HG03439 (cell line): ENCODE results near the gene SPON1.
"Not testable (repeated sequence)": the region's sequence is repeated elsewhere in the genome, so short reads cannot be mapped to it uniquely, and the experiment has no call there.

Source experiments
- ATAC-seq: cut with Tn5 transposase; IDR thresholded peaks from one replicate; pipeline ENCODE4 v1.9.1; 2021; ENCODE audit warnings: mild to moderate bottlenecking, moderate library complexity; ENCODE audit not compliant: unreplicated experiment

SPON1 gene

GRCh38 chr11:13962562-13963168 lies at the start of gene SPON1:
Gene SPON1, plus strand, starts transcription at chr11:13962723. Its CDS starts 182 bp downstream, at chr11:13962905.
- ATAC-seq, result no peak

- no peak for ATAC-seq
Observed at GRCh38 chr11:13917264-13917663, 45.3 kb upstream of the SPON1 start.

DNA sequence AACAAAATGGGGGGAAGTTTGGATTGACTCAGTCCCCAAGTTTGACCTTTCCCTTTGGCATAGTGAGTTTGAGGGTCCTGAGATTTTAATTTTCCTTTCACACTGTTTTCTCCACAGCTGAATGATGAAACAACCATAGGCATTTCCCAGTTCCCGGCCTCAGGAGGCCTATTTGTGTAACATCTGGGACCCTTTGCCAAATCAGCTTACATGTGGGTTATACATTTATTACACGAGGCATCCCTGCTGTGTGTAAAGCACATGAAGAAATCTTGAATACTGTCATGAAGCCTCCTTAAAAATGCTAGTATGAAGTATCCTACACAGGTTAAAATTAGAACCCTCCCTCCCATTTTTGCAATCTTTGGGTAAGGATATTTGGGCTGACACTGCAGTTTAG lies 44.6 kb upstream of the SPON1 start:
- no peak for ATAC-seq

GRCh38 chr11:13920756-13921155 lies 41.8 kb upstream of the SPON1 start:
- ATAC-seq, result no peak

- no peak for ATAC-seq
Observed at GRCh38 chr11:13921545-13921944, 41.0 kb upstream of the SPON1 start.

- ATAC-seq, result no peak
Observed at GRCh38 chr11:13923182-13923581, 39.3 kb upstream of the SPON1 start.

DNA sequence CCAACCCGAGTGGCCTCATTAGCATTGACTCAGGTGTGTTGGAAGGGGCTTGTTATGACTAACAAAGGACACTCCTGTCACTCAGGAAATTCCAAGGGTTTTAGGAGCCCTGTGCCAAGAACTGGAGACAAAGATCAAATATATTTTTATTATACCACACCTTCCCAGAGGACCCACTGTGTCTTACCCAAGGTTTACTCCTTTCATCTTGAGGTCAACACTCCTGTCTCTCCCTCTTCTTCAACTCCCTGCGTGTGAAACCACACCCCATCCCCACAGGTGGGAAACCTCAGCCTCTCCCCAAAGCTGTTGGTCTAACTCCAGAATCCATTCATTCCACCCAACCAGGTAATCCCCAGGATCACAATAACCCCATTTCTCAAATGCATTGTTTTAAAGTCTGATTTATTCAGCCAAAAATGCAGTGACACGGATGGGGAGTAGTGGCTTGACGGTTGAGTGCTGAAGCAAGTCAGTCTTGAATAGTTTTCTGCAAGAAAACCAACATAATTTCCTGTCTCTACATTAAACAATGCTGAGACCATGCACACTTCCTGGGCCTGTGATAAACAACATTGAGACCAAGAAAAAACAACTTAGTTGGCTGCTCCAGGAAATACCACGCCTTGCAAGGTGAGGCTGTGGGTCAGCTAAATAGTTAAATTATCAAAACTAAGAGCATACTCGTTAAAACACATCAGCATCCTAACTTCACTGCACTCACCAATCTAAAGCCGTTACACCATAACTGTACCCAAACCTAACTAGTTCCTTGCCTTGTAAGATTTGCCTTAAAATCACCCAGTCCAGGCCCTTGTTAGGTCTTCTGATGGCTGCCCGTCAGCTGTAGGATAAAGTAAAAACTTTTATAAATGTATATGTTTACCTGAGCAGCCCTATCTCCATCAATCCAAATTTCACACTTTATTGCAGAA lies 38.5 kb upstream of the SPON1 start:
- ATAC-seq, result no peak

DNA sequence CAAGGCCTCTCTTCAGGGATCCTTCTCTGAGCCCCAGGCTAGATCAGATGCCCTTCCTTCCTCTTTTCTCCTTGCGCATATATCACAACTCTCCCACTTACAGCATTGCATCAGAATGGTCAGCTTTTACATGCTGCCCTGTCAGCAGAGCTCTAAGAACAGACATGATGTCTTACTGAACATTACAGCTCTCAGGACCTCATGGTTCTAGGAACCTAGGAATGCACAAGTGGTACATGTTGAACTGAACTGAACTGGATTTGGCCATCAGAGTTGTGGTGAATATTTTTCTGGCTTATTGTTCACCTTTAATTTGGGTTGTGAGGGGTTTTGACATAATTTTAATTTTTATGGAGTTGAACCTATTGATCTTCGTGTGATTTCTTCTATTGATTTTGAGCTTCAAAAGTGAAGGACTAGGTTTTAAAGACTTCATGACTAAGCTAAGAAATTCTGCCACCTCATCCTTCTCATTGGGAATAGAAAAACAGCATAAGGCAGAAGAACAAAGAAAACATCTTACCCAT lies 37.7 kb upstream of the SPON1 start:
- no peak for ATAC-seq

GRCh38 chr11:13926366-13926765 lies 36.2 kb upstream of the SPON1 start:
- ATAC-seq, result not testable (repeated sequence)

- ATAC-seq, result no peak
Observed at GRCh38 chr11:13926981-13927380, 35.5 kb upstream of the SPON1 start.

GRCh38 chr11:13927481-13927880 lies 35.0 kb upstream of the SPON1 start:
- ATAC-seq, result no peak

GRCh38 chr11:13928566-13929251 lies 33.8 kb upstream of the SPON1 start:
- ATAC-seq, result no peak

DNA sequence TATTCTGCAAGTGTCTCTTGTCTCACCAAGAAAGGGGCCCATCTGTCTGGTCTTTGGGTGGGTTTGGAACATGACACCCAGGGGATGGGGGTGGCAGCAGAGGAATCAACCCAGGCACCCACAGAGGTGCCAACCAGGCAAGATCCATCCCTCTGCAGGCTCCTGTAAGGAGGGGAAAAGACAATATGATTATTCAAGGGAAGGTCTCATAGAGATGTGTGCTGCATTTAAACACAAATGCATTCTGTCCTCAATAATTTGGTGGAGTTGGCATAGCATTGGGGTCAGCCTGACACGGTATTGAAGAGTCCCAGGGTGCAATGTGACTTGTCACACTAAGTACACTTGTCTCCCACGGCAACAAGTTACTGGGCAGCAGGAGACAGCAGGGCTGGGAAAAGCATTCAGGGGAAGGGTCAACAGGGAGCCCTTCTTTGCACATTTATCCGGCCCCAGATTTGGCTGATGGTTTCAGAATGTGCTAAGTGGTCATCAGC lies 33.1 kb upstream of the SPON1 start:
- no peak for ATAC-seq

- ATAC-seq, result no peak
Observed at GRCh38 chr11:13931356-13931755, 31.2 kb upstream of the SPON1 start.

DNA sequence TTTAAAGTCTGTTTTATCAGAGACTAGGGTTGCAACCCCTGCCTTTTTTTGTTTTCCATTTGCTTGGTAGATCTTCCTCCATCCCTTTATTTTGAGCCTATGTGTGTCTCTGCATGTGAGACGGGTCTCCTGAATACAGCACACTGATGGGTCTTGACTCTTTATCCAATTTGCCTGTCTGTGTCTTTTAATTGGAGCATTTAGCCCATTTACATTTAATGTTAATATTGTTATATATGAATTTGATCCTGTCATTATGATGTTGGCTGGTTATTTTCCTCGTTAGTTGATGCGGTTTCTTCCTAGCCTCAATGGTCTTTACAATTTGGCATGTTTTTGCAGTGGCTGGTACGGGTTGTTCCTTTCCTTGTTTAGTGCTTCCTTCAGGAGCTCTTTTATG lies 25.4 kb upstream of the SPON1 start:
- not testable (repeated sequence) for ATAC-seq

GRCh38 chr11:13938829-13939228 lies 23.7 kb upstream of the SPON1 start:
- ATAC-seq, result not testable (repeated sequence)

DNA sequence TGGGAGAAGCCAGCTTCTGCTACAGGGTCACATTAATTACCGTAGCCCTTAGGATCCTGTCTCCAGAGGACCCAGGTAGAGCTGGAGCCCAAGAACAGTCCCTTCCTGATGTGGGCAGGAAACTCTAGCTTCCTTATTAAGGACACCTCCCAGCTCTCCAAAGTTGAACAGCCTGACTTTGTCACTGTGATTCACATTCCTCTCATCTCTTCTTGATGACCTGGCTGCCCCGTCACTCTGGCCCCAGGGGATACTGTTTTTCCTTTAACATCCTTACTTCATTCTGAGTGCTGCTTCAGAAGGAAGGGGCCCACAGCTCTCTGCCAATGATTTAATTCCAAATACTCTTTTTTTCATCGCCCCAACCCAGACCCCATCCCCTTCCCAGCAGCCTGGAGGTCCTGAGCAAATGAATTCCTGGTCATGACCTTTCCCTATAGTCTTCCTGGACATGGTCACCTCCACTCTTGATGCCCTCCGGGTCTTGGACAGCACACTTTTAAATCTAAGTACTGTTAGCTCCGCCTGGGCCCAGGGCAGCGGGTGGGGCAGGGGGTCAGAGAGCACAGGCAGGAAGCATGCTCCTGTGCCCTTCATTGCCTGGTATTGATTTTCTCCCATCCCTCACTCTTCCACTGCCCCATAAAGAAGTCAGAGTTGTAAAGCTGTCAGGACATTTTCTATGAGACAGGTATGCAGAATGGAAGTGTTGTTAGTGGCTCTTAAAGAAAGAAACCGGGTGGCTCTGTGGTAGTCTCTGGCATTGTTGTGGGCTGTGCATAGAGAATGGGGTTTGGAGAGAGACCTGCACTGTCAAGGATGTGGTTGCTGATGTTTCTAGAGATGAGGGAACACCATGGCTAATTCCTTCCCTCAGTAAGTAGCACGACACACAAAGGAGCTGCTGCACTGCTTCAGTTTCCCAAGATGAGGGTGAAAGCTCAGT lies 22.3 kb upstream of the SPON1 start:
- no peak for ATAC-seq

GRCh38 chr11:13940907-13941256 lies 21.6 kb upstream of the SPON1 start:
- ATAC-seq, result no peak

- ATAC-seq, result no peak
Observed at GRCh38 chr11:13941775-13942174, 20.7 kb upstream of the SPON1 start.

DNA sequence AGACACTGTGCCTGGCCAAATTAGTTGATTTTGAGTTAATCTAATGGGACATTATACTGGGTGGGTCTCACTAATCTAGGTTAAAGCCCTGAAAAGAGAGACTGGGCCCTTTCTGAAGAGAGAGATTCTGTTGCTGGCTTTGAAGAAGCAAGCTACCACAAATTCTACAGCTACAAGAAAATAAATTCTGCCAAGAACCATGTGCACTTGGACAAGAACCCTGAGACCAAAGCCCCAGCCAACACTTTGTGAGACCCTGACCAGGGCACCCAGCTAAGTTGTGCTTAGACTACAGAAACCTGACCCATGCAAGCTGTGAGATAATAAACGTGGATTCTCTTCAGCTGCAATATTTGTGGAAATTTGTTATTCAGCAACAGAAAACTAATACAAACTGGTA lies 20.1 kb upstream of the SPON1 start:
- ATAC-seq, result no peak
